ENCODE results near the gene TOMM20.

Gene TOMM20

DNA sequence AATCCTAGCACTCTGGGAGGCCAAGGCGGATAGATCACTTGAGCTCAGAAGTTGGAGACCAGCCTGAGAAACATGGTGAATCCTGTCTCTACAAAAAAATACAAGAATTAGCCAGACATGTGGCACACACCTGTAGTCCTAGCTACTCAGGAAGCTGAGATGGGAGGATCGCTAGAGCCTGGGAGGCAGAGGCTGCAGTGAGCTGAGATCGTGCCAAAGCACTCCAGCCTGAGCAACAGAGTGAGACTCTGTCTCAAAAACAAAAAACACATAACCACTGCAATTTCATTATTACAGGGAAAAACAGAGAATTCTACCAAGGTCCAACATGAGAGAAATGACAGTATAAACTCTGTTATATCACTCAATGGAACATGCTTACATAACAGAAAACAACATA is 4.4 kb upstream of the TOMM20 start:
- no peak for DNase-seq (ENCODE audit: low spot score)

DNA sequence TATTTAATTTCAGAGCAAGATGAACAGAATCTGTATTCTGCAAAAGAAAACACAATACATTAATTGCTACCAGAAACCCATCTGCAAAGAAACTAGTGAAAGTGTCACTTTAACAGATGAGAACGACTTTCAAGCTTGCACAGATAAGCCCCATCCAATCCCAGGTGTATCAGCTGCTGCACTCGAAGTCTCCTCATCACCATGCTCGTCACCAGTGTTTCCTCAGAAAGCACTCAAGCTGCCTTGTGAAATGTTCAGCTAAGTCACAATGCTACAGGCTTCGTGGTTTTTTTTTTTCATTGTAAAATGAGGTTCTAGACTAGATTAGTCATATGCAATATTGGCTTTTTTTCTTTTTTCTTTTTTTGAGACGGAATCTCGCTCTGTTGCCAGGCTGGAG is 3.3 kb upstream of the TOMM20 start:
- no peak for DNase-seq (ENCODE audit: low spot score)

DNA sequence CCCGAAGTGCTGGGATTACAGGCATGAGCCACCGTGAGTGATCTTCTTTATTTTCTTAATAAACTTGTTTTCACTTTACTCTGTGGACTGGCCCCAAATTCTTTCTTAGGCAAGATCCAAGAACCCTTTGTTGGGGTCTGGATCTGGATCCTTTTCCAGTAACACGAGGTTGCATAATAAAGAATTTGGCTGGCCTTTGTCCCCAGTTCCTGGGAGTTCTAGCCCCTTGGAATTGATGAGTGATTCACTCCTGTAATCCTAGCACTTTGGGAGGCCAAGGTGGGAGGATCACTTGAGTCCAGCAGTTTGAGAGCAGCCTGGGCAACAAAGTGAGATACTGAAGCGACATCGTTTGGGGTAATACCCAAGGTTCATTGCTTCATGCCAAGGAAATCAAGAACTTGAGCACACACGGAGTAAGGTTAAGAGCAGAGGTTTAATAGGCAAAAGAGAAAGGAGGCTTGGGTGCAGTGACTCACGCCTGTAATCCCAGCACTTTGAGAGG is 2.2 kb upstream of the TOMM20 start:
- DNase-seq (ENCODE audit: low spot score) = no peak

DNA sequence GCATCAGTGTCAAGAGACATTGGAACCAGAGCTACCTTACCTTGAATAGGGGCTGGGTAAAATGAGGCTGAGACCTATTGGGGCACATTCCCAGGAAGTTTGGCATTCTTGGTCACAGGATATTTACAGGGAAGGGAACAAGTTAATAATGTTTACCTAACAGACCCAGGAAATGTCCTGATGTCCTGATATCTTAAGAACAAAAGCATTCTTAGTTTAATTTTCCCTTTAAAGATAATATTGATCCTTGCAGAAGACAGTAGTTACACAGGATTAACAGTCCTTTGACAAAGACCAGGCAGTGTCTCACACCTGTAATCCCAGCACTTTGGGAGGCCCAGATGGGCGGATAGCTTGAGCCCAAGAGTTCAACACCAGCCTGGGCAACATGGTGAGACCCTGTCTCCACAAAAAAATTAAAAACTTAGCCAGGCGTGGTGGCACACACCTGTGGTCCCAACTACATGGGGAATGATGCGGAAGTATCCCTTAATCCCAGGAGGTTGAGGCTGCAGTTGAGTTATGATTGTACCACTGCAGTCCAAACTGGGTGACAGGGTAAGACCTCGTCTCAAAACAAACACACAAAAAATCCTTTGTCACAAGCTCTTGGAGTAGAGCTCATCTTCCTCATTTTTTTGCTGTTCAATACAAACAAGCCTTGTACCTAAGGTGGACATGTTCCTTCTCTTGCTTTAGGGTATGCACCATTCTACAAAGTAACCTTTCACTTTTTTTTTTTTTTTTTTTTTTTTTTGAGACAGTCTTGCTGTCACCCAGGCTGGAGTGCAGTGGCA is 1.3 kb upstream of the TOMM20 start:
- no peak for DNase-seq (ENCODE audit: low spot score)

DNA sequence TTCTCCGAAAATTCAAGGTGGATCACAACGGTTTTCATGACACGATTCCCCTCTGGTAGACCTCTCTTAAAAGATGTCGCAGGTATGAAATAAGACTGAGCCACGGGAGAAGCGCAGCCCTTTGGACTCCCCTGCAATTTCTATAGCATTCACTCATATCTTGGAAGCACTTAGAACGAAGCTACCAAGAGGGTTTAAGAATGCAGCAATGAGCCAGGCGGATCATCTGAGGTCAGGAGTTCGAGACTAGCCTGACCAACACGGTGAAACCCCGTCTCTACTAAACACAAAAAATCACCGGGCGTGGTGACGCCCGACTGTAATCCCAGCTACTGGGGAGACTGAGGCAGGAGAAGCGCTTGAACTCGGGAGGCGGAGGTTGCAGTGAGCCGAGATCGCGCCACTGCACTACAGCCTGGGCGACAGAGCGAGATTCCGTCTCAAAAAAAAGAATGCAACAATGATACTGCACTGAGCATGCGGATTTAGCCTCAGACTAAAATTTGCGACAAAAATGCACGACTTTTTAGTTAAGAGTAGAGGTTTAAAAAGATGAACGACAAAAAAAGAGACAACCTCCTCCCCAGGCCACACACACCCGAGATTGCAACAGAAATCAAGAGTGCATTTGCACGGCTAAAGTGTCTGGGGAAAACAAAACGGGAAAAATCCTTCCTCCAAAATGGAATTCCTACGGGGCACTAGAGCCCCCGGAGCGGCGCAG is 743 bp downstream of the TOMM20 start:
- peak; percentile 28 for DNase-seq (ENCODE audit: low spot score)

DNA sequence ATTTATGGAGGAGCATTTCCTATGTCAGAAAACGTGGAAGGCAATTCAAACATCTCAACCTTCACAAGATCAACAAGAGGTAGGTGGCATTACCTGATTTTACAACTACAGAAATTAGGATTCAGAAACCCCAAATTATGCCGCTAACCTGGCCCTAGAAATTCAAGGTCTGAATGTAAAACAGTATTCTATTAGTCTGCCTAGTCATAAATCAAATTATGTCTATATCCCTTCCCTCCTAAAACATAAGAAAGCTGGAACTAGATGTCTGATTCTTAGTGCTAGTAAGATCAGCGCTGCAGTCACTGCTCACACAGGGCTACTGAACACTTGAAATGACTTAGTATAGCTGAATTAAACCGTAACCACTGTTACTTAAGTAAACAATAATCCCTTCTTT is 1.4 kb downstream of the TOMM20 start:
- DNase-seq (ENCODE audit: low spot score) = peak; percentile 15

DNA sequence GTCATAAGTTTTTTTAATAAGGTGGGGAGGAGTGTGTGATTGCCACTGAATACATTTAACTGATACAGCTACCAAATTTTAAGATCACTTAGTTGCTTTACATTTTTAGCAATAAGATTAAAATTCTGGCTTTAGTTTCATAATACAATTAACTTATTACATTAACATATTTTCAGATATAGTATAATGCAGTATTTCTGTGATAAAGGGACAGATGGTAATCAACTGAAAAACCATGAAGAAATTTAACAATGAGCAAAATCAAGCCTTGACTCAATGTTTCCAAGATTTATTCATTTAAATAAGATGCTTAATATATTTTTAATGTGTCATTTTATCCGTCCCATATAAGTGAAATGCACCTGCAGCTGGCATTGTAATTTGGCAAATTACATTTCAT is 4.0 kb downstream of the TOMM20 start:
- DNase-seq (ENCODE audit: low spot score) = no peak

DNA sequence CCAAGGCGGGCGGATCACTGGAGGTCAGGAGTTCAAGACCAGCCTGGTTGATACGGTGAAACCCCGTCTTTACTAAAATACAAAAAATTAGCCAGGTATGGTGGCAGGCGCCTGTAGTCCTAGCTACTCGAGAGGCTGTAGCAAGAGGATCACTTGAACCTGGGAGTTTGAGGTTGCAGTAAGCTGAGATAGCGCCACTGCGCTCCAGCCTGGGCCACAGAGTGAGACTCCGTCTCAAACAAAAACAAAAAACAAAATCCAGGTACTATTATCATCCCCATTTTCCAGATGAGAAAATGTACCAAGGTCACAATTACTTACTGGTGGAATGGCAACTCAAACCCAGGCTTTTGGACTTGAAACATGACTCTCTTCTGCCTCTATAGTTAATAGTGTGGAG is 4.5 kb downstream of the TOMM20 start:
- DNase-seq (ENCODE audit: low spot score) = no peak

DNA sequence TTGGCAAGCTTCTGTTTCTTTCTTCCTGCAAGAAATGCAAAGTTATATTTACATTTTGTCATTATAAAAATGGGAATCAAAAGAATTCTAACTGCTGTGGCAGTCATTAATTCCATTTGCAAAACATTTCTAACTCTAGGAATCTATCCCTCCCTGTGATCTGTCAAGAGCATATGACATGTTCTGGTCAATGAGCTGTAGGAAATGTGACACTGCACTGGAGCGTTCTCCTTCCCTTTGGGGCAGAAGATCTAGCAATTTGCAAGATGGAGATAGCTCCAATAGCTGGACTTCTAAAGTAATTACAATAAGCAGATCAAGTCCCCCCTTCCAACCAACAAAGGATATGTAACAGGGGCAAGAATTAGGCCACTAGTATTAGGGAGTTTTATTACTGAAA is 6.3 kb downstream of the TOMM20 start:
- DNase-seq (ENCODE audit: low spot score) = no peak

DNA sequence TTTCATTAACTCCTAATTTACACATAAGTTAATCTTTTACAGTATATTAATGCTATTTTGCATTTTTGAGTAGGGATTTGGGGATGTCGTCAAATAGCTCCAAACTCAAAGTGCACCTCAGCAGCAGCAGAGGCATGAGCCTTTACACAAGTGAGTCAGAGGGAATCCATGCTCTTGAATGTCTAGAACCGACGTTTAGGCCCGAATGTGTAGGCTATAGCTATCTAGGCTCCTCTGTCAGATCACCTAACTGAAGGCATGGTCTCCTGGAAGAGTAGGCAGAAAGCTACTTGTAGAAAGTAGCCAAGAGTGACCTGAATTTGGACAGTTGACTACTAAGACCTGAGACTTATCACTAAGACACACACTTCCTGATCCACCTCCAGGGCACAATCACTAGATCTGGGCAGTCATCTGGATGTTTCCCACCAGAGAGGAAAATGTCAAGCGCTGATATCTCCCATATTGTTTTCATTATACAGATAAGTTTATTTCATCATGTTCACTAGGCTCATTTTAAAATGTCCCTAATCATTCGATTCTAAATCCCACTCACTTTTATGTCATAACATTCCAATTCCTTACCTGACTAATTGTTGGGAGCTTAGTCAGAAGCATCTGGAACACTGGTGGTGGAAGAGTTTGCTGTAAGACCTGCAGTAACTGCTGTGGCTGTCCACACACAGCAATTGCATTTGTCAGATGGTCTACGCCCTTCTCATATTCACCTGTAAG is 15.3 kb downstream of the TOMM20 start:
- DNase-seq (ENCODE audit: low spot score) = no peak

DNA sequence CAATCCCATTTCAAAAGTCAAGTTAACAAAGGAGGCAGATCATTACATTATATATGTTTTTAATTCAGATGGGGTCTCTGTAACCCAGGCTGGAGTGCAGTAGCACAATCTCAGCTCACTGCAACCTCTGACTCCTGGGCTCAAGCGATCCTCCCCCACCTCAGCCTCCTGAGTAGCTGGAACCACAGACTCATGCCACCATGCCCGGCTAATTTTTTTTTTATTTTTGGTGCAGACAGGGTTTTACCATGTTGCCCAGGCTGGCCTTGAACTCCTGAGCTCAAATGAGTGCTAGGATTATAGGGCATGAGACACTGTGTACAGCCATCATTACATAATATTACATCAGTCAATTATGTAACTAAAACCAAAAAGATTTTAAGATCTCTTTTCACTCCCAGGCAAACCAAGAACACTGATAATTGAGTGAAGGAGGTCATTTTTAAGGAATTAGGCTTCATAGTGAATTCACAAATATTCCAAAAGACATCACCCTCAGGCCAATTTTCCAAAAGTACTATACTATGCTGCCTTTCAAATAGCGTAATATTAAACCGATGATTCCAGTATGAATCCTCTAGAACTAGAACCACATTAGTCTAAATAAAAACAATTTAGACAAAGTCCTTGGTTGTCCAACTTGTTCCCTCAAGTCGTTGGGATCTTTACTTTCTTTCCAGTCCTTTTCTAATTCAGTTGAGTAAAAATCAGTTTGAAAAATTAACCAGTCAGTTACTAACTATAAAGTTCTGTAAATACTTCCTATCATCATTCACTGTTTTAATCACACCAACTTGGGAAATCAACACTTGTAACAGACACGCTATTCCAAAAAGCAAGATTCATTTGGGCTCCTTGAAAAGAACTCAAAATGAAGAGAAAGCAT is 16.1 kb downstream of the TOMM20 start:
- DNase-seq (ENCODE audit: low spot score) = no peak

DNA sequence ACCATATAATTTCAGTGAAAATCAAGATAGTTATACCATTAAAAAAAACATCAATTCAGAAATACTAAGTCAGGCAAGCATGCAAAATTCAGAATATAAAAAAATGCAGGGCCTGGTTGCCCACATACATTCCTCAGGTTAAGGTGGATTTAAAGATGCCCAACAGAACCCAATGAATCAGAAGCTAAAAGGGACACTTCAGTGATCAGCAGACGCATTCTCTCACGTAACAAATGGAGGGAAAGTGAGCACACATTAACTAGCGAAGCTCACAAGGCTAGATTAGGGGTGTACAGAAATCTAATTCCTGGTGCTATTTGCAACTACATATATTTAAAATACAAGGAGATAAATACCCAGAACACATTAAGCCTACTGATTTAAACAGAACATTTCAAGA is 17.5 kb downstream of the TOMM20 start:
- no peak for DNase-seq (ENCODE audit: low spot score)

DNA sequence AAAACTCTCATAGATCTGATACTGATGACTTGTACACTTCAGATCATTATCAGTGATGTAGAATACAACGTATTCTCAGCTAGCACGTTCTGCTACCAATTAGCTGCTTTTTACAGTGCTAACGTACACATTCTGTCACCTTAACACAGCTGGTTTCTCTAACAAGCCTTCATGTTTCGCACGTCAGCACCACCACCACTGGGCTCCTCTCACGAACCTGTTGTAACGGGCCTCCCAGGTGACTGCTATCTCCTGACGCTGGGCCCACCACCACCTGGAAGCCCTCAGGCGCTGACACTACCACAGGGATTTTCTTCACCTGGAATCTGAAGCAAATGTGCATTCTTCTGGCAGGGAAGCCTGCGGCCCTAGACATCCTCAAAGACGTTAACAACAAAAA is 19.8 kb downstream of the TOMM20 start:
- DNase-seq (ENCODE audit: low spot score) = no peak

DNA sequence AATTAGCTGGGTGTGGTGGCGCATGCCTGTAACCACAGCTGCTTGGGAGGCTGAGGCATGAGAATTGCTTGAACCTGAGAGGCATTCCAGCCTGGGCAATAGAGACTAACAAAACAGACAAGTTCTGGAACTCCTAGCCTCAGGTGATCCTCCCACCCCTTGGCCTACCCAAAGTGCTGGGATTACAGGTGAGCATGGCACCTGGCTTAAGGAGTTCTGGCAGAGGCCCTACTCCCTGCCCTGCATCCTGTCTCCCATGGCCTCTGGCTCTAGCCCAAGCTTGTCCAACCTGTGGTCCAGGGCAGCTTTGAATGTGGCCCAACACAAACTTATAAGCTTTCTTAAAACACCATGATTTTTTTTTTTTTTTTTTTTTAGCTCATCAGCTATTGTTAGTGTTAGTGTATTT is 20.4 kb downstream of the TOMM20 start:
- DNase-seq (ENCODE audit: low spot score) = no peak

DNA sequence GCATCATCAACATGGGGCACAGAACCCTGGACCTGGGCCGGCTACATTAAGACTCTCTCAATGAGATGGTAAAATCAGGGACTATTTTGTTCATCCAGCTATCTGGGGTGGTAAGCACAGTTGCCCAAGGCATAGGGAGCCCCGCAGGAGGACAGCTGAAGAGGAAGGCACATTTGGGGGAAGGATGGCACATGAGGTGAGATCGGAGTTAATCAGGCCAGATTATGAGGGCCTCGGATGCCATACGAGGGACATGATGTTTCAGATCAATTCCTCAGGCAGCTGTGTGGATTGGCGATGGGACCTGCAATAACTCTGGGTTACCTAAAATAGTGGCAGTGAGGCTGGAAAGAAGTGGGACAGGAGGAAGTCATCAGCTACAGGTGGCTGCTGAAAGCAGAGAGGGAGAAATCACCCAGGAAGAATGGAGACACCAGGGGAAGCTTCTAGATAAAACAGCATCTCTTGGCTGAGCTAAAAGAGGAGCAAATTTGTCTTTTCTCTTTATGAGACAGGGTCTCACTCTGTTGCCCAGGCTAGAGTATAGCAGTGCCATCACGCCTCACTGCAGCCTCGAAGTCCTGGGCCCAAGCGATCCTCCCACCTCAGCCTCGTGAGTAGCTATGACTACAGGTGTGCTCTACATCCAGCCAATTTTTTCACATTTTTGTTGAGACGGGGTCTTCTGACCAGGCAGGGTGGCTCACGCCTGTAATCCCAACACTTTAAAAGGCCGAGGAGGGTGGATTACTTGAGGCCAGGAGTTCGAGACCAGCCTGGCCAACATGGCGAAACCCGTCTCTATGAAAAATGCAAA is 21.1 kb downstream of the TOMM20 start:
- no peak for DNase-seq (ENCODE audit: low spot score)

DNA sequence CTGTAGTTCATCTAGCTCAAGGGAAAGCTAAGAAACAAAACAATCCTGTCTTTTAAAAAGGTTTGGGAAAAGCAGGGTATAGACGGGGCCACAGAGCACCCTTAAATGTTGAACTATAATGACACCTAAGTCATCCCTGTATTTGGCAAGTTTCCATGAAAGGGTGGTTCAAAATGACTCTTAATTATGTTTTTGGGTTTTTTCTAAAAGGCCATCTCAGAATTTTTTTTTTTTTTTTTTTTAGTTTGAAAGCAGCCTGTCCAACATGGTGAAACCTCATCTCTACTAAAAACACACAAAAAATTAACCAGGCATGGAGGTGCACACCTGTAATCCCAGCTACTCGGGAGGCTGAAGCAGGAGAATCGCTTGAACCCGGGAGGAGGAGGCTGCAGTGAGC is 22.2 kb downstream of the TOMM20 start:
- no peak for DNase-seq (ENCODE audit: low spot score)

DNA sequence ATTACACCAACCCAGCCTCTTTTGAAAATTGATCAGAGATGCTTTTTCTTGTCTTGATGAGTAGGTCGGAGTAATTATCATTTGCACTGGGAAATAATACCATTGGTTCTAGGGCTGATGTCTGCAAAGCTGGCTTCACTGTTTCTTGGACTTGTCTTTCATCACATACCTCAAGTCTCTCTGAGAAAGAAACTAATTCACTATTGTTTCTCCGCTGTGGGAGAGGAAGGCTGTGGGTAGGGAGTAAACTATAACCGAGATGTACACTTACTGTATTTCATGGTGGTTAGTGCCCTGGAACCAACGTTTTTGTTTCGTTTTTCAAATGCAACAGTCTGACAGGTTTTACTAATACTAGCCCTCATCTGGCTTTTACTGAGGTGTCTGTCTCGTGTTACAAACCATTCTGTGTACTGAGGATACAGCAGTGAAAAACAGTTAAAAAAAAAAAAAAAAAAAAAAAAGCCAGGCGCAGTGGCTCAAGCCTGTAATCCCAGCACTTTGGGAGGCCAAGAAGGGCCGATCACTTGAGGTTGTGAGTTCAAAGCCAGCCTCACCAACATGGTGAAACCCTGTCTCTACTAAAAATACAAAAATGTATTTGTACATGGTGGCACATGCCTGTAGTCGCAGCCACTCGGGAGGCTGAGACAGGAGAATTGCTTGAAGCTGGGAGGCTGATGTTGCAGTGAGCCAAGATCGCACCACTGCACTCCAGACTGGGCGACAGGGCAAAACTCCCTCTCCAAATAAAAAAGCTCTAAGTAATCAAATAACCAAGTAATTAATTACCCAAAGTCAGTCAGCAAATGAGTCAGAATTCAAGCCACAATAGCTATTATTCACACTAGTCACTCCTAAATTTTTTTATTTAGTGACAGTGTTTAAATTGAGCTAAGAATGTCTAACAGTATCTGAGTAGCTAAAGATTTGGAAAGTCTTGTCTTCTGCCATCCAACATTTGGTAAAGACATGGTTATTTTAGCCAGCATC is 23.3 kb downstream of the TOMM20 start:
- no peak for DNase-seq (ENCODE audit: low spot score)

DNA sequence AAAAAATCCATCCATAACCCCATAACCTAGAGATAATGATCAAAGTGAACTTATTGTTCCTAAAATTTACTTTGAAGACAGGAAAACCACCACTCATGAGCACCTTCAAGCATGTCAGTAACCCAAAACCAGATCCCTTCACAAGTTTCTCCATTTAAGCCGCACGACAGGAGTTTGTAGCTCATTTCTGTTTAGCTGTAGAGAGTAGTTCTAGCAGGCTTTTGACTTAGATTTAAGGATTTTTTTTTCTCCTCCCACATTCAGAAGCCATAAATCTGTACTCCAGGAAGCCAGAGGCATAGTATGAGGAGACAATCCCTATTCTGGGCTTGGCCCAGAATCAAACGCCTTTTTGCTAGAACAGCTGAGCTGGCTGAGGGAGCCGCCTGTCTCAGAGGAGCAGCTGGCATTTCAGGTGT is 25.6 kb downstream of the TOMM20 start:
- no peak for DNase-seq (ENCODE audit: low spot score)

DNA sequence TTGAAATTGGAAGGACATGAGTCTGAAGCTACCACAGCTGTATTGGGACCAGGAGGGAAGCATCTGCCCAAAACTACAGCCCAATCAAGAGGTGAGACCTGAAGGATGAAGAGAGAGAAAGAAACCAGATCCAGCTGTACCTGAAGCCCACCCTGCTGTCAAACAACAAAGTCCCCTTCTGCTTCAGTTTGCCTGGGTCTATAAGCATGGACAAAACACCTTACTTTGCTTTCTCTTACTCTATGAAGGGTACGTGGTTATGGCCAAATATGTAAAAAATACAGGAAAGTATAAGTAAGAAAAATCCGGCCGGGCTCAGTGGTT is 26.4 kb downstream of the TOMM20 start:
- no peak for DNase-seq (ENCODE audit: low spot score)

Measured in hepatic stellate cell (primary cell).